ENCODE results near the gene FOXN3.

- TF ChIP-seq CTCF (IDR thresholded peaks at IDR 0.05; ENCODE audit: insufficient read depth, low read depth, low read length) (no peak), EZH2 (IDR thresholded peaks at IDR 0.05; ENCODE audit: insufficient read depth, low read length) (no peak)
Measured at GRCh38 chr14:89400529-89400928, 16.5 kb downstream of the FOXN3 start.

Data from astrocyte (in vitro differentiated cells and primary cell).